Stomach (tissue), 9 donors: ENCODE data around the gene TANC1. TPM values are rescaled to one million over a fixed set of nuclear protein-coding genes. Genes with fewer than 3 reads are reported as not detected.

ENCODE experiments used
- DNase-seq, 2 donors: peaks; one replicate each; pipeline versions ENCODE4 v3.0.0 to v3.0.0-alpha.2; 2013 to 2019
- H3K27ac ChIP-seq, 5 donors: fragments of 200-600 bp in 4 of 5; sonication (generic) in 4 of 5; one replicate each; pipeline ENCODE4 v1.5.1; 2013 to 2019; ENCODE audit warnings: mild to moderate bottlenecking in 1 of 5, moderate library complexity in 1 of 5
- H3K27me3 ChIP-seq, 3 donors: fragments of 200-600 bp; sonication (generic); one replicate each; pipeline ENCODE4 v1.5.1; 2017 to 2019; ENCODE audit warnings: mixed run types in 1 of 3
- H3K36me3 ChIP-seq, 4 donors: fragments of 200-600 bp; sonication (generic); 1 replicate in 3 of 4; 2 replicates in 1 of 4; pipeline ENCODE4 v1.5.1; 2016 to 2019
- H3K4me1 ChIP-seq, 4 donors: fragments of 200-600 bp; sonication (generic); one replicate each; pipeline ENCODE4 v1.5.1; 2016 to 2019
- H3K4me3 ChIP-seq, 4 donors: fragments of 200-600 bp; sonication (generic) in 3 of 4; one replicate each; pipeline ENCODE4 v1.5.1; 2016 to 2019; ENCODE audit warnings: mild to moderate bottlenecking in 1 of 4
- H3K9me3 ChIP-seq, 4 donors: fragments of 200-600 bp; sonication (generic); one replicate each; pipeline ENCODE4 v1.5.1; 2016 to 2019
- CTCF ChIP-seq, 7 experiments: fragments of 450-650 bp in 4 of 7; fragments of 200-600 bp in 3 of 7; sonication (generic) in 3 of 7; IDR thresholded peaks; one replicate each; pipeline ENCODE4 v1.5.1; 2016 to 2019; ENCODE audit warnings: antibody characterized with exemption in 7 of 7, control low read depth in 2 of 7, mild to moderate bottlenecking in 1 of 7
- EP300 ChIP-seq: sonication (generic); formaldehyde crosslinking; IDR thresholded peaks from one replicate; pipeline ENCODE4 v1.6.1; 2017; ENCODE audit warnings: antibody characterized with exemption
- POLR2A ChIP-seq, 4 donors: fragments of 450-650 bp; IDR thresholded peaks; one replicate each; pipeline ENCODE4 v1.6.1; 2016; ENCODE audit warnings: antibody characterized with exemption in 4 of 4, control low read depth in 2 of 4, mild to moderate bottlenecking in 1 of 4, moderate library complexity in 1 of 4
- POLR2AphosphoS5 ChIP-seq, 3 donors: sonication (generic); formaldehyde crosslinking; IDR thresholded peaks; one replicate each; pipeline ENCODE4 v1.6.1; 2016; ENCODE audit warnings: antibody characterized with exemption in 3 of 3
- WGBS, 5 donors: extraction: QIAGEN DNeasy Blood & Tissue Kit in 3 of 5; methylation state at CpG; one replicate each; pipeline versions ENCODE4 v1.1.5 to v1.1.7; 2013 to 2018; 5-methylcytosine and 5-hydroxymethylcytosine counted together
- intact Hi-C: fragments of 100-400 bp; cut with DNase I; formaldehyde crosslinking; loops from one replicate; pipeline ENCODE4 v1.15.1; 2023; ENCODE audit warnings: low total_unique reads
- polyA plus RNA-seq, 3 donors: library from polyadenylated mRNA; stranded (reverse); fragments of 200-250 nt; gene quantifications; one replicate each; pipeline ENCODE4 v1.2.3, GENCODE V29; 2013
- total RNA-seq, 5 donors: library from RNA; depleted of rRNA; stranded (reverse); fragments of >200 nt; gene quantifications; one replicate each; pipeline versions ENCODE4 v1.1.0 to v1.2.3, GENCODE V29; 2014 to 2016
- donor health status: healthy with polysubstance abuse.
- donor health status: Bipolar disorder and iron deficiency.
- donor health status: healthy.

TANC1 gene
- total and polyA plus RNA-seq, 8 donors: 4.9 to 59.7 (median 37.7) TPM

GRCh38 chr2:159199761-159200465, 231.5 kb downstream of the TANC1 start:
- H3K27ac ChIP-seq: no peak overlapping the region
- TF ChIP-seq CTCF (IDR thresholded peaks at IDR 0.05) (no peak), POLR2A (IDR thresholded peaks at IDR 0.05) (no peak)
- H3K4me1 ChIP-seq: peaks cover 8 to 41% (median 15%) of the 10 kb centered on the region in 4 donors
- H3K4me3 ChIP-seq: no peak overlapping the region
- H3K9me3 ChIP-seq: no peaks in the 10 kb centered on the region
- H3K36me3 ChIP-seq: peaks cover 20 to 69% (median 59%) of the 10 kb centered on the region in 4 donors
- H3K27me3 ChIP-seq: no peaks in the 10 kb centered on the region
- 79 to 97% (median 89%) methylated on average over 4 of the region's 4 CpGs for WGBS, 5 donors
- intact Hi-C loops: no loop called here
- DNase-seq: no peak

GRCh38 chr2:159200498-159200897, 232.1 kb downstream of the TANC1 start:
- WGBS, 5 donors: 56 to 79% (median 65%) methylated on average over 1 of the region's 1 CpG
- Histone ChIP-seq H3K4me3 (no peak overlapping the region), H3K27ac (no peak overlapping the region), H3K27me3 (no peaks in the 10 kb centered on the region), H3K4me1 (peaks cover 8 to 41% (median 15%) of the 10 kb centered on the region in 4 donors), H3K9me3 (no peaks in the 10 kb centered on the region), H3K36me3 (peaks cover 23 to 69% (median 59%) of the 10 kb centered on the region in 4 donors)
- no peak for DNase-seq
- intact Hi-C loops: no loop called here
- no peak for TF ChIP-seq CTCF (IDR thresholded peaks at IDR 0.05)
- TF ChIP-seq POLR2AphosphoS5 (IDR thresholded peaks at IDR 0.05): no peak
- TF ChIP-seq EP300: no peak
- TF ChIP-seq POLR2A (IDR thresholded peaks at IDR 0.05): no peak

- Histone ChIP-seq H3K27me3 (no peaks in the 10 kb centered on the region), H3K36me3 (peaks cover 21 to 66% (median 57%) of the 10 kb centered on the region in 4 donors), H3K27ac (peak overlapping the region in 4 of 5 donors; percentile 32 to 74 (median 56)), H3K9me3 (no peaks in the 10 kb centered on the region), H3K4me1 (peaks cover 8 to 41% (median 15%) of the 10 kb centered on the region in 4 donors), H3K4me3 (no peak overlapping the region)
- intact Hi-C loops: no loop called here
- WGBS, 5 donors: 54 to 67% (median 59%) methylated on average over 8 of the region's 8 CpGs
- no peak for TF ChIP-seq EP300
- no peak for TF ChIP-seq POLR2A (IDR thresholded peaks at IDR 0.05)
- TF ChIP-seq POLR2AphosphoS5 (IDR thresholded peaks at IDR 0.05): no peak
- no peak for TF ChIP-seq CTCF (IDR thresholded peaks at IDR 0.05)
- DNase-seq: peak in 1 of 2 donors; percentile 59
These were observed 233.1 kb downstream of the TANC1 start for GRCh38 chr2:159201360-159202063.

- DNase-seq: peak in 1 of 2 donors; percentile 76
- H3K27ac ChIP-seq: peak overlapping the region in 4 of 5 donors; percentile 32 to 74 (median 56)
- H3K9me3 ChIP-seq: no peaks in the 10 kb centered on the region
- no peak overlapping the region for H3K4me3 ChIP-seq
- peaks cover 8 to 41% (median 15%) of the 10 kb centered on the region in 4 donors for H3K4me1 ChIP-seq
- WGBS, 5 donors: 60 to 79% (median 72%) methylated on average over 3 to 4 of the region's 4 CpGs
- peak in 1 of 3 donors; percentile 88 for TF ChIP-seq POLR2AphosphoS5 (IDR thresholded peaks at IDR 0.05)
- TF ChIP-seq POLR2A (IDR thresholded peaks at IDR 0.05): no peak
- peaks cover 15 to 57% (median 46%) of the 10 kb centered on the region in 4 donors for H3K36me3 ChIP-seq
- H3K27me3 ChIP-seq: no peaks in the 10 kb centered on the region
- intact Hi-C loops: no loop called here
These were observed 234.2 kb downstream of the TANC1 start for GRCh38 chr2:159202568-159203071.
